ENCODE measurements around the gene OGFOD2. TPM values are rescaled to one million over a fixed set of nuclear protein-coding genes. Genes with fewer than 3 reads are reported as not detected.
A peak's percentile ranks its signal among the peaks of the same experiment; 100 is the strongest.

Gene OGFOD2
- total and polyA plus RNA-seq, 7 donors, result 6.4 to 25.3 (median 8.5) TPM

- DNase-seq, result no peak
- H3K36me3 ChIP-seq (ENCODE audit: insufficient read depth in 1 of 2, low read depth in 1 of 2), result peaks cover 0 to 35% of the 10 kb centered on the region in 2 donors
These were observed 14.3 kb downstream of the OGFOD2 start for GRCh38 chr12:122989225-122989839.

GRCh38 chr12:122989874-122990419 is 14.9 kb downstream of the OGFOD2 start:
- peaks cover 0 to 35% of the 10 kb centered on the region in 2 donors for H3K36me3 ChIP-seq (ENCODE audit: insufficient read depth in 1 of 2, low read depth in 1 of 2)
- intact Hi-C loops (cut with DNase I), result no loop called here
- H3K27me3 ChIP-seq (ENCODE audit: insufficient read depth in 3 of 3, low read length in 2 of 3), result no peaks in the 10 kb centered on the region
- H3K27ac ChIP-seq, result no peak overlapping the region
- no peaks in the 10 kb centered on the region for H3K9me3 ChIP-seq
- WGBS, 3 donors, result 88 to 92% (median 90%) methylated on average over 18 to 22 of the region's 22 CpGs
- no peak for TF ChIP-seq CTCF (IDR thresholded peaks at IDR 0.05)
- ATAC-seq (no peak), DNase-seq (no peak)
- H3K4me3 ChIP-seq, result no peak overlapping the region
- peaks cover 6% of the 10 kb centered on the region for H3K4me1 ChIP-seq

More at GRCh38 chr12:122989225-122989839, 14.3 kb downstream of the OGFOD2 start:
- ATAC-seq, result no peak
- H3K27me3 ChIP-seq (ENCODE audit: insufficient read depth in 3 of 3, low read length in 2 of 3), result no peaks in the 10 kb centered on the region
- TF ChIP-seq CTCF (IDR thresholded peaks at IDR 0.05), result no peak
- intact Hi-C loops (cut with DNase I), result no loop called here
- H3K9me3 ChIP-seq, result no peaks in the 10 kb centered on the region
- peaks cover 7% of the 10 kb centered on the region for H3K4me1 ChIP-seq
- 90 to 94% (median 91%) methylated on average over 10 of the region's 10 CpGs for WGBS, 3 donors
- no peak overlapping the region for H3K27ac ChIP-seq
- H3K4me3 ChIP-seq, result no peak overlapping the region

- DNase-seq, result peak in 1 of 2 donors; percentile 50
These were observed 15.5 kb downstream of the OGFOD2 start for GRCh38 chr12:122990561-122990960.

GRCh38 chr12:122990961-122991622 is 16.0 kb downstream of the OGFOD2 start:
- Histone ChIP-seq H3K36me3 (ENCODE audit: insufficient read depth in 1 of 2, low read depth in 1 of 2) (peaks cover 0 to 29% of the 10 kb centered on the region in 2 donors), H3K4me3 (no peak overlapping the region), H3K27me3 (ENCODE audit: insufficient read depth in 3 of 3, low read length in 2 of 3) (no peaks in the 10 kb centered on the region), H3K9me3 (no peaks in the 10 kb centered on the region), H3K27ac (no peak overlapping the region), H3K4me1 (peaks cover 17% of the 10 kb centered on the region)
- intact Hi-C loops (cut with DNase I), result no loop called here
- TF ChIP-seq CTCF (IDR thresholded peaks at IDR 0.05), result no peak
- no peak for ATAC-seq
- peak; percentile 16 to 26 for DNase-seq
- WGBS, 3 donors, result 93 to 96% (median 94%) methylated on average over 13 of the region's 13 CpGs

More at GRCh38 chr12:122990561-122990960, 15.5 kb downstream of the OGFOD2 start:
- intact Hi-C loops (cut with DNase I), result no loop called here
- no peak for ATAC-seq
- no peaks in the 10 kb centered on the region for H3K9me3 ChIP-seq
- 92 to 97% (median 94%) methylated on average over 12 to 13 of the region's 13 CpGs for WGBS, 3 donors
- no peaks in the 10 kb centered on the region for H3K27me3 ChIP-seq (ENCODE audit: insufficient read depth in 3 of 3, low read length in 2 of 3)
- peaks cover 0 to 34% of the 10 kb centered on the region in 2 donors for H3K36me3 ChIP-seq (ENCODE audit: insufficient read depth in 1 of 2, low read depth in 1 of 2)
- H3K27ac ChIP-seq, result no peak overlapping the region
- H3K4me1 ChIP-seq, result peaks cover 12% of the 10 kb centered on the region
- no peak for TF ChIP-seq CTCF (IDR thresholded peaks at IDR 0.05)
- no peak overlapping the region for H3K4me3 ChIP-seq

Measured in psoas muscle (tissue), 8 donors.